ENCODE data around the gene GABRD. TPM values are rescaled to one million over a fixed set of nuclear protein-coding genes. Genes with fewer than 3 reads are reported as not detected.

GABRD gene
- total RNA-seq, 1 donor, result not detected

DNA sequence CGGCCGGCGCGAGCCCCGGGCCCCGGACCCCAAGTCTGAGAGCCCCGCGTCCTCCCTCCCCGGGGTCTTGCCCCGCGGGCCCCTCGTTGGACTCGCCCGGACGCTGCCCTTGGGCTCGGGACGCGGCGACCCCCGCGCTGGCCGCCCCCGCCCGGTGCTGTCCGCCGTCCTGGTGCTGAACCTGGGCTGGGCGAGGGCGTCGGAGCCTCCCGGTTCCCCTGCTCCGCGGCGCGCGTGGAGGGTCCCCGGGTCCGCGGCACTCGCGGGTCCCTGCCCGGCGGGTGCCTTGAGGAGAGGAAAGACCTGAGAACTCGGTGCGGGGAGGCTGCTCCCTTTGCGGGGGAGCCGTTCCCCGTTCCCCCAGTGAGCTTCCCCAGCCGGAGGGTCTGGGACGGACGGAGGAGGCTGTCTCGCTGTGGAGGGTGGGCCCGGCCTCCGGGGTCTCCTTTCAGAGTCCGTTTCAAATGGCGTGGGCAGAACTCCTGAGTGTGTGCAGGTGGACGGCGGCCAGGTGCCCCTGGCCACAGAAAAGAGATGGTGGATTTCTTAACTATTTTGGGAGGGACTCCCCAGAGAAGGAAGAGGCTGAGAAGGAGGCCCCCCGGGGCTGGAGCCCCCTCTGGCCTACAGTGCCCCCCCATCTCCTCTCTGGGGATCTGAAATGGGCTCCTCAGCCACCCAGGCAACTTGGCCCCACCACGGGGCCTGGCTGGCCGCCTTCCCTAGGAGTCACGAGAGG is 595 bp downstream of the GABRD start:
- TF ChIP-seq, protein P1, sequence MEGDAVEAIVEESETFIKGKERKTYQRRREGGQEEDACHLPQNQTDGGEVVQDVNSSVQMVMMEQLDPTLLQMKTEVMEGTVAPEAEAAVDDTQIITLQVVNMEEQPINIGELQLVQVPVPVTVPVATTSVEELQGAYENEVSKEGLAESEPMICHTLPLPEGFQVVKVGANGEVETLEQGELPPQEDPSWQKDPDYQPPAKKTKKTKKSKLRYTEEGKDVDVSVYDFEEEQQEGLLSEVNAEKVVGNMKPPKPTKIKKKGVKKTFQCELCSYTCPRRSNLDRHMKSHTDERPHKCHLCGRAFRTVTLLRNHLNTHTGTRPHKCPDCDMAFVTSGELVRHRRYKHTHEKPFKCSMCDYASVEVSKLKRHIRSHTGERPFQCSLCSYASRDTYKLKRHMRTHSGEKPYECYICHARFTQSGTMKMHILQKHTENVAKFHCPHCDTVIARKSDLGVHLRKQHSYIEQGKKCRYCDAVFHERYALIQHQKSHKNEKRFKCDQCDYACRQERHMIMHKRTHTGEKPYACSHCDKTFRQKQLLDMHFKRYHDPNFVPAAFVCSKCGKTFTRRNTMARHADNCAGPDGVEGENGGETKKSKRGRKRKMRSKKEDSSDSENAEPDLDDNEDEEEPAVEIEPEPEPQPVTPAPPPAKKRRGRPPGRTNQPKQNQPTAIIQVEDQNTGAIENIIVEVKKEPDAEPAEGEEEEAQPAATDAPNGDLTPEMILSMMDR (IDR thresholded peaks at IDR 0.05; ENCODE audit: extremely low read depth, low read depth, low read length), result no peak
- H2AFZ ChIP-seq (ENCODE audit: low read length), result no peak overlapping the region
- no peaks in the 10 kb centered on the region for H3K79me2 ChIP-seq (ENCODE audit: insufficient read depth, low read length)
- H3K9me3 ChIP-seq (ENCODE audit: low read depth, low read length), result no peaks in the 10 kb centered on the region
- H3K4me3 ChIP-seq (ENCODE audit: insufficient read depth, low read length), result no peak overlapping the region
- no peak for DNase-seq (ENCODE audit: insufficient read length, low spot score, missing footprints)
- no peak overlapping the region for H3K27ac ChIP-seq (ENCODE audit: low read depth, low read length)
- no peaks in the 10 kb centered on the region for H3K36me3 ChIP-seq (ENCODE audit: insufficient read depth, low read length)
- no peaks in the 10 kb centered on the region for H4K20me1 ChIP-seq (ENCODE audit: insufficient read depth, low read length)
- no peaks in the 10 kb centered on the region for H3K4me1 ChIP-seq (ENCODE audit: insufficient read depth, low read length)
- no peak overlapping the region for H3K4me2 ChIP-seq (ENCODE audit: insufficient read depth, low read length)
- H3K27me3 ChIP-seq (ENCODE audit: insufficient read depth, low read length), result peaks cover 54% of the 10 kb centered on the region

DNA sequence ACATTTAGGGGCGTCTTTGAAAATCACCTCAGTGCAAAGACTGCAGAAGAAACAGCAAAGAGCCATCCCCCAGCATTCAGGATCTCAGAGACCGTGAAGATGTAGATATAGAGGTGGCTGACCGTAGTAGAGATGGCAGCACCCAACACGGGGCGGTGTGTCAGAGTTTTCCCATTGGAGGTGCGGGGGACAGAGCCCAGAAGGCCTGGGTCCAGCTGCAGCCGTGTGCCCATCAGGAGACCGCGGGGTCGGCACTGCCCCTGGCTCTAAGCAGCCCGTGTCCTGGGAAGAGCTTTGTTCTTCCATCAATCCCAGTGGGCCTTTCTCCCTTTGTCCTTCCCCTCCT is 1.1 kb downstream of the GABRD start:
- Histone ChIP-seq H3K36me3 (ENCODE audit: insufficient read depth, low read length) (no peaks in the 10 kb centered on the region), H3K27me3 (ENCODE audit: insufficient read depth, low read length) (peaks cover 55% of the 10 kb centered on the region), H4K20me1 (ENCODE audit: insufficient read depth, low read length) (no peaks in the 10 kb centered on the region), H2AFZ (ENCODE audit: low read length) (no peak overlapping the region), H3K4me1 (ENCODE audit: insufficient read depth, low read length) (no peaks in the 10 kb centered on the region), H3K27ac (ENCODE audit: low read depth, low read length) (no peak overlapping the region), H3K79me2 (ENCODE audit: insufficient read depth, low read length) (no peaks in the 10 kb centered on the region), H3K4me2 (ENCODE audit: insufficient read depth, low read length) (no peak overlapping the region), H3K4me3 (ENCODE audit: insufficient read depth, low read length) (no peak overlapping the region), H3K9me3 (ENCODE audit: low read depth, low read length) (no peaks in the 10 kb centered on the region)
- TF ChIP-seq, protein P1 (IDR thresholded peaks at IDR 0.05; ENCODE audit: extremely low read depth, low read depth, low read length), result no peak
- DNase-seq (ENCODE audit: insufficient read length, low spot score, missing footprints), result peak; percentile 90

DNA sequence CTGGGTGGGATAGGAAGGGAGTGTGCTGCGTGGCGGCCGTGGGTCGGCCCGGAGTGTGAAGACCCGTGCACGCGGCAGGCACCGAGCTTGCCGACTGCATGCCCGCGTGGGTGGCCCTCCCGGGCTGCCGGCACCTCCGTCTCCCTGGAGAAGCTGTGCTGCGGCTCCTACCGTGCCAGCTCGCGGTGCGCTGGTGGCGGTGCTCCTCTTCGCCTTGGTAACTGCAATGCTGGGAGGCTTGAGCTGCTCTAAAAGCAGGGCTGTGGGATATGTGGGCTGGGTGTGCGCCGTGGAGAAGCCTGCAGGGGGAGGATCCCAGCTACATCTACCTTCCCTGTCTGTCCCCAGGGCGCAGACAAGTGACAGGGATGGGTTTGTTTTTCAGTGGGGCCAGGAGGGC is 2.4 kb downstream of the GABRD start:
- H3K4me2 ChIP-seq (ENCODE audit: insufficient read depth, low read length), result no peak overlapping the region
- TF ChIP-seq, protein P1 (IDR thresholded peaks at IDR 0.05; ENCODE audit: extremely low read depth, low read depth, low read length), result no peak
- no peaks in the 10 kb centered on the region for H3K9me3 ChIP-seq (ENCODE audit: low read depth, low read length)
- H3K4me1 ChIP-seq (ENCODE audit: insufficient read depth, low read length), result no peaks in the 10 kb centered on the region
- no peaks in the 10 kb centered on the region for H3K79me2 ChIP-seq (ENCODE audit: insufficient read depth, low read length)
- no peak overlapping the region for H2AFZ ChIP-seq (ENCODE audit: low read length)
- H3K36me3 ChIP-seq (ENCODE audit: insufficient read depth, low read length), result no peaks in the 10 kb centered on the region
- no peak overlapping the region for H3K4me3 ChIP-seq (ENCODE audit: insufficient read depth, low read length)
- peaks cover 54% of the 10 kb centered on the region for H3K27me3 ChIP-seq (ENCODE audit: insufficient read depth, low read length)
- no peaks in the 10 kb centered on the region for H4K20me1 ChIP-seq (ENCODE audit: insufficient read depth, low read length)
- DNase-seq (ENCODE audit: insufficient read length, low spot score, missing footprints), result peak; percentile 86
- no peak overlapping the region for H3K27ac ChIP-seq (ENCODE audit: low read depth, low read length)

DNA sequence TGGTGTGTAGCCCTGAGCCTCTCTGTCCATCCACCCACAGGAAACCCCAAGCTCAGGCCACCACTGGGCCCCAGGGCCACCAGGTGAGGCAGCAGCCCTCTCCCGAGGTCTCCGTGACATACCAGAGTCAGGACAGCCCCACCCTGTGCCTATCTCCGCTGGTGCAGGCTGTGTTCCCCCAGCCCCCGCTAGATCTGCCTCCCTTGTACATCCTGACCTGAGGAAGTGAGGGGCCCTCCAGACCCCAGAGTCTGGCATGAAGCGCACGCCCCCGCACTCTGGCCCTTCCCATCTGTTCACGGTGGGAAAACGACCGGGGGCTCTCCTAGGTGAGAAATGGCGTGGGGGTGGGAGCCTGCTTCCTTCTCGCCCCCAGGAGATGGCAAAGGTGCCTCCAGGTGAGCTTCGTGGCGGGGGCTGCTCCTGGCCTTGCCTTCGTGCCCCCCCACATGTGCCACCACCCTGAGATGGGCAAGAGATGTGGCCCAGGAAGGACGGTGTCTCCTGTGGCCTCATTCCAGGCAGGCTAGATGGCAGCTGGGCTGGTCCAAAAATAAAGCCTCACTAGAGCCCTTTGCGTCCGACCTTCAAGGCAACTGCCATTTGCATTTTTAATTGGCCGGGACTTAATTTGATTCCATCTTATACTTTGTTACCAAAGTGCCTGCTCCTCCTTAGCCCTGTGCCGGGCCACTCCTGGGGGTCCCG is 3.1 kb downstream of the GABRD start:
- Histone ChIP-seq H3K4me2 (ENCODE audit: insufficient read depth, low read length) (no peak overlapping the region), H3K4me3 (ENCODE audit: insufficient read depth, low read length) (no peak overlapping the region), H3K4me1 (ENCODE audit: insufficient read depth, low read length) (no peaks in the 10 kb centered on the region), H3K79me2 (ENCODE audit: insufficient read depth, low read length) (no peaks in the 10 kb centered on the region), H3K9me3 (ENCODE audit: low read depth, low read length) (no peaks in the 10 kb centered on the region), H3K27me3 (ENCODE audit: insufficient read depth, low read length) (peaks cover 50% of the 10 kb centered on the region), H4K20me1 (ENCODE audit: insufficient read depth, low read length) (no peaks in the 10 kb centered on the region), H3K27ac (ENCODE audit: low read depth, low read length) (no peak overlapping the region), H2AFZ (ENCODE audit: low read length) (no peak overlapping the region), H3K36me3 (ENCODE audit: insufficient read depth, low read length) (no peaks in the 10 kb centered on the region)
- DNase-seq (ENCODE audit: insufficient read length, low spot score, missing footprints), result peak; percentile 90
- TF ChIP-seq, protein P1 (IDR thresholded peaks at IDR 0.05; ENCODE audit: extremely low read depth, low read depth, low read length), result no peak

All from osteoblast (primary cell).